NCI-H1694 treated with DMSO at 0.1 percent for 48 hours (cell line): ENCODE data around the gene RCE1.
"Not testable (repeated sequence)": the region's sequence is repeated elsewhere in the genome, so short reads cannot be mapped to it uniquely, and the experiment has no call there.

Experiments
- DNase-seq: peaks from one replicate; lab custom pipeline; 2025; lab: John Stamatoyannopoulos, UW

Gene RCE1

GRCh38 chr11:66842896-66843775, at the start of gene RCE1:
Gene RCE1 (plus strand): TSS chr11:66843441. CDS start chr11:66843456, 15 bp downstream.
- DNase-seq, result peak; percentile 49

GRCh38 chr11:66799815-66800214, 43.4 kb upstream of the RCE1 start:
- not testable (repeated sequence) for DNase-seq

DNA sequence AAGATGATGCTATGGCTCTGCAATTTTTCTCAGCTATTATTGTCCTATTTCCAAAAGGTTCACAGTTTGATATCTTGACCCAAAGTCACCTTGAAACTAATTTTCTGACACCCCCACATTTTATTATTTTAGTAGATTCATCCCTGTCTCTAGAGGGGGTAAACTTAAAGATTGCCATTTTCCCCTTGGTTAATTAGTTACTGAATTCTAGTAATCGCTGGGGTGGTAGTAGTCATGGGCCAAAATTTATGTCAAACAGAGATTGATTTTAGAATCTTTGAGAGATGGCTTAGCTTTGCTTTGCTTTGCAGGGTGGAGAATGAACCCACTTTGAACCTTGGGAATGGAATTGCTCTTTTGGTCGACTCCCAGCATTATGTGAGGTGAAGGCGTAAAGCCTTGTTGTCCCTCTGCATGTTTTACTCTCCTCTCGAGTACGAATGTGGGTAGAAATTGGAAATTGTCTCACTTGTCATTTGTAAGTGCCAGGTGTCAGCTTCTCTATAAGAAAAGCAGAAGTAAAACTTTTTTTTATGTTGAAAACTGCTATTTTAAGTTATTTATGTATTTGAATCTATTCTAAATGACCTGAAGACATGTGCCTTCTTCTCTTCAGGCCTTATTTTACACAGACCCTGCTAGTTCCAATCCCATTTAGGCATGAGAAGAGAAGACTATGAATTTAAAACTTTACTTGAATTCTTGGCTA, 42.4 kb upstream of the RCE1 start:
- no peak for DNase-seq

DNA sequence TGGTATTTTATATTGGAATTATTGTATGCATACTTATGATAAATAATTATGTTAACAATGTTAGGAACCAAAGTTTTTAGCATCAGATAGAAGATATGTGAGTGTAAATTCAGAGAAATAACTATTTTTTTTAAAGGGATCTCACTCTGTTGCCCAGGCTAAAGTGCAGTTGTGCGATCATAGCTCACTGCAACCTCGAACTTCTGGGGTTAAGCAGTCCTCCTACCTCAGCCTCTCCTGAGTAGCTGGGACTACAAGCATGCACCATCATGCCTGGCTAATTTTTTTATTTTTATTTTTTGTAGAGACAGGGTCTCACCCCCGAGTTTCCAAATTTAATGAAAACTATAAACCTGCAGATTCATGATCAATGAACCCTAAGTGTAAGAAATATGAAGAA, 33.6 kb upstream of the RCE1 start:
- DNase-seq, result no peak

DNA sequence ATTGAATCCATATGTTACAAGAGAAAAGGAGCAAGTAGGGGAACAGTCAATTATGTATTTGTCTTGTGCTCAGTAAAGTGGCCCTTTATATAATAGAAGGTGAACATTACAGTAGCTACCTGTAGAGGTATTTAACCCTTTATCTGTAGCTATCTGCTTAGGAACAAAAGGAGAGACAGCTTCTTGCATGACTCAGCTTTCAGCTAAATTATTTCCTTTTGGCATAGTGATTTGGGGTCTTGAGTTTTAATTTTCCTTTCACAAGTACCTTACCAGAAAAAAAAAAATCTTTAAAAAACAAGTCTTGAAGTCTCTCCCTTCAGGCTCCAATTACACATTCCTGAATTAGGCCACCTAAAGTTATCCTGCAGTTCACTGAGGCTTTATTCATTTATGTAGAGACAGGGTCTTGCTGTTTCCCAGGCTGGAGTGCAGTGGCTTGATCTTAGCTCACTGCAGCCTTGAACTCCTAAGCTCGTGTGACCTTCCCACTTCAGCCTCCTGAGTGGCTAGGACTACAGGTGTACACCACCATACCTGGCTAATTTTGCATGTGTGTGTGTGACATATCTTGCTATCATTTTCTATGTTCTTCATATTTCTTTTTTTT, 32.6 kb upstream of the RCE1 start:
- DNase-seq, result no peak

- DNase-seq, result no peak
Observed at GRCh38 chr11:66814678-66815077, 28.6 kb upstream of the RCE1 start.

DNA sequence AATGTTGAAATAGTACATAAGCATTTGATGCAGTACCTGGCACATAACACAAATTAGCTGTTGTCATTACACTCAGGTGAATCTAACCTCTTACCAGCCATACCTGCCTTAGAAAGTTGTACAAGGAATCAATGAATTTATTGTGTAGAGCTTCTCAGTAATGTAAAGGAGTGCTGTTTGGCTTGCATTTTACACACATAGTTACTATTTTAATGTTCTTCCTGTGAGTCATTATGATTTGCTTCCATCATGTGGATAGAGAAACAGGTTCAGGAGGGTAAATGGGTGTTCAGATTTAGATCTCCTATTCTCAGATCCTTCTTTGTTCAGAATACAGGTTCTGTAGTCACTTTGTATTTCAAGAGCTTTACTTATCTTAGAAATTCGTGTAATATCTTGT, 27.6 kb upstream of the RCE1 start:
- DNase-seq, result no peak

DNA sequence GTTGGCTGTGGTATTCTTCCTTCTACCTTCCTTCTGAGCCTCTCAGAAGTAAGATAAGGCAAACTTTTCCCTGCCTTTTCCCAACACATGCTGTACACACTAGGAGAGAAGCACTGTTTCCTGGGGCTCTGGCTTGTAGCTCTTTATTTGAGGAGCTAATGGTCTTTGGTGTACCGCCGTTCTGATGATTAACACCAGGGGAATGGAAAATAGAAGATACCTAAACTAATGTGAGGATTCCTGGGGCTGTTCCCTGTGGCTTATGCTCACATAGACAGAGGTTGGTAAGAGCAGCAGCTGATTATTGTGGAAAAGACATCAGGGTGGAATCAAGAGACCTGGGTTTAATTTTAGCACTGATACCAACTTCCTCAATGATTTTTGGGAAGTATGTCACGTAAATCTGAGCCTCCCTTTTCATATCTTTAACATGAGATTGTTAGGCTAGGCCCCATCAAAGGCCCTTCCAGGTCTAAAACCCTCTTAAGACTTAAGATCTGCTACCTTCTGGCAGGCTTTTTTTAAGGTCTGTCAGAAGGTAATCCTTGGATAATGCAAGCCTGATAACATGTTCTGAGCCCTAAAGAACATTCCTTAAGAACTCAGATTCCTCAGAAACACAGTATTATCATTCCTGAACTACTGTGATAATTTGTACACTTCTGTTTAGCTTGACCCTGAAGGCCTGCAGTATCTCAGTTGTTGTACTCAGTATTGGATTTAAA, 24.8 kb upstream of the RCE1 start:
- DNase-seq, result no peak

GRCh38 chr11:66820381-66820780, 22.9 kb upstream of the RCE1 start:
- no peak for DNase-seq

- DNase-seq, result no peak
Observed at GRCh38 chr11:66820901-66821300, 22.3 kb upstream of the RCE1 start.

- no peak for DNase-seq
Observed at GRCh38 chr11:66823700-66824099, 19.5 kb upstream of the RCE1 start.

DNA sequence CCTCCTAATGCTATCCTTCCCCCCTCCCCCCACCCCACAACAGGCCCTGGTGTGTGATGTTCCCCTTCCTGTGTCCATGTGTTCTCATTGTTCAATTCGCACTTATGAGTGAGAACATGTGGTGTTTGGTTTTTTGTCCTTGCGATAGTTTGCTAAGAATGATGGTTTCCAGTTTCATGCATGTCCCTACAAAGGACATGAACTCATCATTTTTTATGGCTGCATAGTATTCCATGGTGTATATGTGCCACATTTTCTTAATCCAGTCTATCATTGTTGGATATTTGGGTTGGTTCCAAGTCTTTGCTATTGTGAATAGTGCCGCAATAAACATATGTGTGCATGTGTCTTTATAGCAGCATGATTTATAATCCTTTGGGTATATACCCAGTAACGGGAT, 18.7 kb upstream of the RCE1 start:
- DNase-seq, result not testable (repeated sequence)

DNA sequence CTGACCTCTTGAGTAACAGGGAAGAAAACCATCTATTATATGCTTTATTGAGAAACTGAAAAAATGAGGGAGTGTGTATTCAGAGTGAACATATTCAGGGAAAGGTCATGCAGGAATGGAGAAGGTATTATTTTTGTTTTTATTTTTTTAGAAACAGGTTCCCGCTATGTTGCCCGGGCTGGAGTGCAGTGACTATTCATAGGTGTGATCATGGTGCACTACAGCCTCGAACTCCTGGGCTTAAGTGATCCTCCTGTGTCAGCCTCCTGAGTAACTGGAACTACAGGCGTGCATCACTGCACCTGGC, 8.7 kb upstream of the RCE1 start:
- DNase-seq, result no peak

DNA sequence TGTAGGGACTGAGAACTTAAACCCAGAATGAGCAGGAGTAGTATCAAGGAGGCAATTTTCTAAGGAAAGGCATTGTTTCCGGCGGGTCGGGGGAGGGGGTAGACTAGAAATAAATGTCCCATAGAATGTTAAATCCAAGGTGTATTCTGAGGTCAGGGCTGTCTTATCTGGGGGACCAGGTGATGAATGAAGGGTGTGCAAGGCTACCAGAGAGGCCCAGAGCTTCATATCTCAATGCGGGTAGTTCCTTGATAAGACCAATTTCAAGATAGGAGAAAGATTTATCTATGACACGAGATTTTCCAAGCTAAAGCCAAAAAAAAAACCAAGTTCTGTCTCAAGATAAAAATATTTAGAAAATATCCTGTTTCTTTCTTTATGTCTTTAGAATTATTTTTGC, 8.3 kb upstream of the RCE1 start:
- DNase-seq, result no peak

- DNase-seq, result no peak
Observed at GRCh38 chr11:66835768-66836405, 7.4 kb upstream of the RCE1 start.

- DNase-seq, result no peak
Observed at GRCh38 chr11:66840317-66841091, 2.7 kb upstream of the RCE1 start.

- no peak for DNase-seq
Observed at GRCh38 chr11:66841861-66842260, 1.4 kb upstream of the RCE1 start.

GRCh38 chr11:66842501-66842895, 743 bp upstream of the RCE1 start:
- no peak for DNase-seq

DNA sequence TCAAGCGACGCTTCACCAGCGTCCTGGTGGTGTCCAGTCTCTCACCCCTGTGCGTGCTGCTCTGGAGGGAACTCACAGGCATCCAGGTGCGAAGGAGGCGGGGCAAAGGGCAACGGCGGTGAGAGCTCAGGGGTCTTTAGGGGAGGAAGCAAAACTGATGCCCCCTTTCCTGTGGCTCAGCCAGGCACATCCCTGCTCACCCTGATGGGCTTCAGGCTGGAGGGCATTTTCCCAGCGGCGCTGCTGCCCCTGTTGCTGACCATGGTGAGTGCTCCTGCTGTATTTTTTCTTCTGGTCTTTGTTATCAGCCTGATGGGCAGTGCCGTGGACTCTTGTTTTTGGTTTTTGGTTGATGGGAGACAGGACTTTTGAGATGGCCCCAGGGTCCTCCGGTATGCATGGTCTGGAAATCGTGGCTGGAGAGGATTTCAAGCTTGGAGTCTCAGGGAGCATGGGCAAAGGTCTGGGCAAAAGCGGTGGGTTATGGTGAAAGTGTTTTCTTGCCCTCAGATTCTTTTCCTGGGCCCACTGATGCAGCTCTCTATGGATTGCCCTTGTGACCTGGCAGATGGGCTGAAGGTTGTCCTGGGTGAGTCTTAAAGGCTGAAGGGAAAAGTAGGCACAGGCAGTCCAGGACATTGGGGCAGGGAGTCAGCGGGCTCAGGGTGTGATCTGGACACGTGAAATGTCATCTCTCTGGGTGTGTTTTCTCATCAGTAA, 695 bp downstream of the RCE1 start:
- DNase-seq, result no peak

DNA sequence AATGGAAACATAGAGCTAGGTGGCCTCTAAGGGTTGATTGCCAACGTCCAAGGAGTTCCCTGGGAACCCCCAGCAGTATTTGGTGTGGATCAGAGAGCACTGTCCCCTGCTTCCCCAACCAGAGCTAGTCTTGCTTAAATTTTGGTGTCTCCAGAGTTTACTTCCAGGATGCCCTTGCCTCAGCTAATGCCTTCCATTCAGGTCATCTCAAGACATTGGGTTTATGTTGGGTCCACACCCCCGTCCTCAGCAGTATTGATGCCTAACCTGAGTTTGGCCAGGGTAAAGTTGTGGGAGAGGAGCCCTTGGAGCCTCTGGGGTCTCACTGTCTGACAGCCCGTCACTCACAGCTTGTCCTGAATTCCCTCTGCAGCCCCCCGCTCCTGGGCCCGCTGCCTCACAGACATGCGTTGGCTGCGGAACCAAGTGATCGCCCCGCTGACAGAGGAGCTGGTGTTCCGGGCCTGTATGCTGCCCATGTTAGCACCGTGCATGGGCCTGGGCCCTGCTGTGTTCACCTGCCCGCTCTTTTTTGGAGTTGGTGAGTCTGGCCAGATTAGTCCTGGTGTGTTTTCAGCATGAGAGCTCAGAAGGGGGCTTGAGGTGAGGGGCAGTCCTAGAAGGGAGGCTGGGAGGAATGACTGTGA, 1.4 kb downstream of the RCE1 start:
- no peak for DNase-seq
